Mesenchymal stem cell (in vitro differentiated cells and primary cell): ENCODE data around the gene RPTOR.

Experiments
- DNase-seq: peaks from one replicate; pipeline ENCODE4 v3.0.0-alpha.2; 2013
- H2AFZ ChIP-seq: one replicate; pipeline ENCODE4 v1.6.1; 2013; ENCODE audit warnings: low read depth, mild to moderate bottlenecking, control low read depth, inconsistent platforms, low read length, moderate library complexity
- H2AK5ac ChIP-seq: 2 replicates; pipeline ENCODE4 v1.6.1; 2013; ENCODE audit warnings: low read length, moderate library complexity, mild to moderate bottlenecking, inconsistent platforms; ENCODE audit not compliant: severe bottlenecking
- H2BK120ac ChIP-seq: one replicate; pipeline ENCODE4 v1.6.1; 2013; ENCODE audit warnings: low read depth, mild to moderate bottlenecking, inconsistent platforms, low read length, moderate library complexity
- H2BK12ac ChIP-seq, 2 experiments: one replicate each; pipeline ENCODE4 v1.6.1; 2013; ENCODE audit warnings: inconsistent platforms in 2 of 2, low read length in 2 of 2, mild to moderate bottlenecking in 2 of 2, moderate library complexity in 2 of 2, control low read depth in 1 of 2
- H2BK15ac ChIP-seq: one replicate; pipeline ENCODE4 v1.6.1; 2013; ENCODE audit warnings: mild to moderate bottlenecking, low read depth, inconsistent platforms; ENCODE audit not compliant: poor library complexity, severe bottlenecking
- H2BK5ac ChIP-seq: 2 replicates; pipeline ENCODE4 v1.6.1; 2013; ENCODE audit warnings: low read depth, mild to moderate bottlenecking, low read length, control low read depth, inconsistent platforms; ENCODE audit not compliant: poor library complexity, severe bottlenecking
- H3K14ac ChIP-seq, 2 experiments: one replicate each; pipeline ENCODE4 v1.6.1; 2013; ENCODE audit warnings: inconsistent platforms in 2 of 2, low read length in 2 of 2, control low read depth in 1 of 2, mild to moderate bottlenecking in 1 of 2, moderate library complexity in 1 of 2
- H3K18ac ChIP-seq, 2 experiments: one replicate each; pipeline ENCODE4 v1.6.1; 2013; ENCODE audit warnings: inconsistent platforms in 2 of 2, low read length in 2 of 2, control low read depth in 1 of 2, low read depth in 1 of 2, mild to moderate bottlenecking in 1 of 2
- H3K23ac ChIP-seq, 2 experiments: one replicate each; pipeline ENCODE4 v1.6.1; 2013; ENCODE audit warnings: inconsistent platforms in 2 of 2, low read length in 2 of 2, mild to moderate bottlenecking in 2 of 2, moderate library complexity in 2 of 2, control low read depth in 1 of 2
- H3K27ac ChIP-seq: 2 replicates; pipeline ENCODE4 v1.5.1; 2013; ENCODE audit warnings: mild to moderate bottlenecking, moderate library complexity, low read length, control low read depth, inconsistent platforms; ENCODE audit not compliant: poor library complexity, severe bottlenecking
- H3K27me3 ChIP-seq, 2 experiments: 2 replicates each; pipeline versions ENCODE4 v1.6.1 to v1.7.0; 2013; ENCODE audit warnings: low read length in 2 of 2, mild to moderate bottlenecking in 2 of 2, moderate library complexity in 2 of 2, control low read depth in 1 of 2, inconsistent platforms in 1 of 2; ENCODE audit not compliant: control insufficient read depth in 1 of 2, insufficient read depth in 1 of 2
- H3K36me3 ChIP-seq, 2 experiments: 2 replicates each; pipeline versions ENCODE4 v1.6.1 to v1.7.0; 2013; ENCODE audit warnings: low read length in 2 of 2, control low read depth in 1 of 2, inconsistent platforms in 1 of 2, low read depth in 1 of 2, mild to moderate bottlenecking in 1 of 2; ENCODE audit not compliant: insufficient read depth in 2 of 2, control insufficient read depth in 1 of 2
- H3K4ac ChIP-seq, 2 experiments: one replicate each; pipeline ENCODE4 v1.6.1; 2013; ENCODE audit warnings: inconsistent platforms in 2 of 2, low read length in 2 of 2, mild to moderate bottlenecking in 2 of 2, moderate library complexity in 2 of 2, control low read depth in 1 of 2, low read depth in 1 of 2
- H3K4me1 ChIP-seq: 2 replicates; pipeline ENCODE4 v1.6.1; 2013; ENCODE audit warnings: low read depth, low read length, control low read depth; ENCODE audit not compliant: control insufficient read depth, insufficient read depth
- H3K4me2 ChIP-seq: 2 replicates; pipeline ENCODE4 v1.6.1; 2013; ENCODE audit warnings: low read length, mild to moderate bottlenecking, inconsistent platforms; ENCODE audit not compliant: poor library complexity, severe bottlenecking
- H3K4me3 ChIP-seq, 2 experiments: 2 replicates each; pipeline versions ENCODE4 v1.5.1 to v1.7.0; 2013; ENCODE audit warnings: low read length in 2 of 2, mild to moderate bottlenecking in 2 of 2, control low read depth in 1 of 2, low read depth in 1 of 2; ENCODE audit not compliant: insufficient read depth in 1 of 2
- H3K79me1 ChIP-seq: replicated peaks from 2 replicates; pipeline ENCODE4 v1.6.1; 2013; ENCODE audit warnings: mild to moderate bottlenecking, control low read depth, low read length, inconsistent platforms; ENCODE audit not compliant: poor library complexity, severe bottlenecking
- H3K9ac ChIP-seq: 2 replicates; pipeline ENCODE4 v1.7.0; 2013; ENCODE audit warnings: mild to moderate bottlenecking, low read length, moderate library complexity
- H3K9me3 ChIP-seq: 2 replicates; pipeline ENCODE4 v1.7.0; 2013; ENCODE audit warnings: mild to moderate bottlenecking, low read length; ENCODE audit not compliant: control insufficient read depth
- H4K8ac ChIP-seq: one replicate; pipeline ENCODE4 v1.6.1; 2013; ENCODE audit warnings: inconsistent platforms, mild to moderate bottlenecking, low read length, moderate library complexity
- H4K91ac ChIP-seq: one replicate; pipeline ENCODE4 v1.6.1; 2013; ENCODE audit warnings: mild to moderate bottlenecking, low read length, inconsistent platforms
- WGBS: methylation state at CpG from one replicate; pipeline ENCODE4 v1.1.7; 2013; ENCODE audit warnings: mixed read lengths; 5-methylcytosine and 5-hydroxymethylcytosine counted together

Gene RPTOR

DNA sequence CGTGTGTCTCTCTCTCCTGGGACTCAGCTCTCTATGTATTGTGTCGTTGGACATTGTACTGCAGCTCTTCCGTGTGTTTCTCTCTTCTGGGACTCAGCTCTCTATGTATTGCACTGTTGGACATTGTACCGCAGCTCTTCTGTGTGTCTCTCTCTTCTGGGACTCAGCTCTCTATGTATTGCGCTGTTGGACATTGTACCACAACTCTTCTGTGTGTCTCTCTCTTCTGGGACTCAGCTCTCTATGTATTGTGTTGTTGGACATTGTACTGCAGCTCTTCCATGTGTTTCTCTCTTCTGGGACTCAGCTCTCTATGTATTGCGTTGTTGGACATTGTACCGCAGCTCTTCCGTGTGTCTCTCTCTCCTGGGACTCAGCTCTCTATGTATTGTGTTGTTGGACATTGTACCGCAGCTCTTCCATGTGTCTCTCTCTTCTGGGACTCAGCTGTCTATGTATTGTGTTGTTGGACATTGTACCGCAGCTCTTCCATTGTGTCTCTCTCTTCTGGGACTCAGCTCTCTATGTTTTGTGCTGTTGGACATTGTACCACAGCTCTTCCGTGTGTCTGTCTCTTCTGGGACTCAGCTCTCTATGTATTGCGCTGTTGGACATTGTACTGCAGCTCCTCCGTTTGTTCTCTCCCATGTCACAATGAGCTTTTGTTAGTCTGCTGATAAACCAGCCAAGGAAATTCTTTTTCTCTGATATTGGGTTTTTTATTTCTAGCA, 84.8 kb downstream of the RPTOR start:
- Histone ChIP-seq H2AK5ac (no peak overlapping the region), H3K18ac (no peak overlapping the region), H3K4me2 (no peak overlapping the region), H3K27ac (no peak overlapping the region), H3K4ac (no peak overlapping the region), H4K91ac (no peak overlapping the region), H3K4me3 (no peak overlapping the region), H4K8ac (no peak overlapping the region), H3K14ac (no peak overlapping the region), H3K9ac (no peak overlapping the region), H3K79me1 (peaks cover 27% of the 10 kb centered on the region), H2AFZ (no peak overlapping the region), H3K36me3 (peaks cover 7 to 20% of the 10 kb centered on the region in 2 experiments), H3K27me3 (no peaks in the 10 kb centered on the region), H3K4me1 (peaks cover 11% of the 10 kb centered on the region), H3K23ac (no peak overlapping the region), H3K9me3 (no peaks in the 10 kb centered on the region), H2BK15ac (no peak overlapping the region), H2BK12ac (no peak overlapping the region), H2BK5ac (no peak overlapping the region), H2BK120ac (no peak overlapping the region)
- 97% methylated on average over 12 of the region's 13 CpGs for WGBS
- no peak for DNase-seq

DNA sequence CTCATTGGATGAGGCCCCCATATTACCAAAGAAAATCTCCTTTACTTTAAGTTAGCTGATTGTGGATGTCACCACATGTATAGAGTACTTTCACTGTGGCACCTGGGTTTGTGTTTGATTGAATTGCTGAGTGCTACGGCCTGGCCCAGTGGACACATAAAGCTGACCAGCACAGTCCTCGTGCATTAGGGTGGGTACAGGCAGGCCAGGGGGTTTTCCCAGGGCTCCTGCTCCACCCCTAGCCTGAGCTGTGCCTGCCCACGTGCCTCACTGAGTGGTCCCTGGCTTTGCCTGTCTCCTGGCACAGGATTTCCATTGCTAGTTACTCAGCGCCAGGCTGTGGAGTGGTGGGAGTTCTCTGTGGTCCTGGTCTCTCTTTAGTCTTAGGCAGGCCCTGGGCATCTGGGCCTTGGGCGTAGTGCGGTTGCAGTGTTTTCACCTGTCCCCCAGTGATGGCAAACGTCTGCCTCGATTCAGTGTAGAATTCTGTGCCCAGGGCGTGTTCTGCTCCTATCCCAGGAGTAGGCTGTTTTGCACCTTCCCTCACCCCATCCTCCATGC, 86.0 kb downstream of the RPTOR start:
- WGBS, result 89% methylated on average over 9 of the region's 9 CpGs
- Histone ChIP-seq H3K4me3 (no peak overlapping the region), H3K4ac (no peak overlapping the region), H4K8ac (no peak overlapping the region), H2BK15ac (no peak overlapping the region), H3K4me2 (no peak overlapping the region), H2BK12ac (no peak overlapping the region), H3K14ac (no peak overlapping the region), H2AFZ (no peak overlapping the region), H4K91ac (no peak overlapping the region), H3K79me1 (peaks cover 29% of the 10 kb centered on the region), H3K9me3 (no peaks in the 10 kb centered on the region), H3K27ac (no peak overlapping the region), H3K23ac (no peak overlapping the region), H2BK5ac (no peak overlapping the region), H3K36me3 (peaks cover 7 to 20% of the 10 kb centered on the region in 2 experiments), H3K27me3 (no peaks in the 10 kb centered on the region), H3K4me1 (peaks cover 13% of the 10 kb centered on the region), H3K9ac (no peak overlapping the region), H3K18ac (no peak overlapping the region), H2AK5ac (no peak overlapping the region), H2BK120ac (no peak overlapping the region)
- no peak for DNase-seq

DNA sequence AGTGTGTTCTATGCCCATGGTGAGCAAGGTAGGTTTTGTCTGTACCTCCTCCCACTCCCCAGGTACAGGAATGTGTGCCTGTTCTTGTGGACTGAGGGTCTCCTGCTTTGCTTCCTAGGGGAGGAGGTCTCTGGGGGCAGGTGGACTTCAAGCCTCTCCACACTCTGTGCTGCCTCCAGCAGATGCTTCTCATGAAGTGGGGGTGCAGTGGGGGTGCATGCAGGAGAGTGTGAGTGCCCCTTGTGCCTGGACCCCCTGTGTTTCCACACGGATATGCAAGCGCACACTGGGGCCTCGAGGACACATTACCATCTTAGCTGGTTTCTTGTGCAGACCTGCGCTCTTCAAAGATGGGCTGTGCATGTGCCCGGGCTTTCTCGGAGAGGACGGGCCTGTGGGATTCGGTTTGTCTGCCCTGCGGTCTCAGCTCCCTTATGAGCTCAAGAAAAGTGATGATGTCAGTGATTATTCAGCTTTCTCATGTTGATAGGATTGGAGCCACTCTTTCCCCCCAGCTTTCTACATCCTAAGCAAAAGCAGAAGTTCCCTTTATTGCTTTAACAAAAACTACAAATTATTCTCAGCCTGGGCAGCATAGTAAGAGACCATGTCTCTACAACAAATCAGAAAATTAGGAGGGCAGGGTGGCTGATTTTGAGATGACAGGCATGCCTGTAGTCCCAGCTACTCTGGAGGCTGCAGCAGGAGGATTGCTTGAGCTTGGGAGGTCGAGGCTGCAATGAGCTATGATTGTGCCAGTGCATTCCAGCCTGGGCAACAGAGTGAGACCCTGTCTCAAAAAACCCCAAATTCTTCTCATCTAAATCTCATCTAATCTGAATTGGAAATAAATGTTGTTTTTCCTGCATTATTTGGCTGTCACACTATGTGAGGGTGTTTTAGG, 86.8 kb downstream of the RPTOR start:
- WGBS, result 94% methylated on average over 9 of the region's 10 CpGs

DNA sequence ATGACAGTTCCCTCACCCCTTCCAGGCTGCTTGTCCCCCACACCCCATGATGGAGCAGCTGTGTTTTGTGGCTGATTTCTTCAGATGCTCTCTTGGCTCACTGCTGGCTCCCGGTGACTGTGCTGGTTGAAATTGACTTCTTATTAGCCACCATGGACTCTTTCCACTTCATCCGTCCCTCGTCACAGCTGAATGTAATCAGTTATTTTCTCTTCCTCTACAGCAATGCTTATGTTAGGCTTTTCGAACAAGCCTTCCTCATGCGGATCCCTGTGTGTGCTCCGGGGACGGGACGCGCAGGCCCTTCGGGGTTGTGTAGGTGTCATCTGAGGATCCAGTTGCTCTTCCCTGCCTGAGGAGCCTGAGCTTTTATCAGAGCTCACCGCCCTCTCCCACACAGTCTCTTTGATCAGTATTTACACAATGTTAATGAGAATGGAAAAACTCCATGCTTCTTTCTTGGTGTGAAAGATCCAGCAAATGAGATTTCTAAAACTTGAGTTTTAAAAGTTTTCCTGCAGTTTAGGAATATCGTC, 87.5 kb downstream of the RPTOR start:
- Histone ChIP-seq H2BK15ac (no peak overlapping the region), H2BK5ac (no peak overlapping the region), H4K8ac (no peak overlapping the region), H3K36me3 (peaks cover 0 to 20% of the 10 kb centered on the region in 2 experiments), H3K27me3 (no peaks in the 10 kb centered on the region), H3K23ac (no peak overlapping the region), H3K4me2 (no peak overlapping the region), H3K9me3 (no peaks in the 10 kb centered on the region), H3K14ac (no peak overlapping the region), H2BK120ac (no peak overlapping the region), H3K18ac (no peak overlapping the region), H3K4ac (no peak overlapping the region), H3K4me3 (peak overlapping the region in 1 of 2 experiments; percentile 36), H2BK12ac (no peak overlapping the region), H3K27ac (no peak overlapping the region), H3K9ac (peak overlapping the region; percentile 72), H3K79me1 (peaks cover 39% of the 10 kb centered on the region), H2AFZ (no peak overlapping the region), H4K91ac (no peak overlapping the region), H3K4me1 (peaks cover 17% of the 10 kb centered on the region), H2AK5ac (no peak overlapping the region)
- WGBS, result 77% methylated on average over 10 of the region's 12 CpGs
- DNase-seq, result no peak

More for the DNA sequence above, 86.8 kb downstream of the RPTOR start:
- Histone ChIP-seq H3K27me3 (no peaks in the 10 kb centered on the region), H3K4ac (no peak overlapping the region), H2AFZ (no peak overlapping the region), H3K4me3 (no peak overlapping the region), H3K9ac (peak overlapping the region; percentile 72), H3K4me2 (no peak overlapping the region), H3K79me1 (peaks cover 33% of the 10 kb centered on the region), H3K27ac (no peak overlapping the region), H3K36me3 (peaks cover 4 to 19% of the 10 kb centered on the region in 2 experiments), H3K23ac (no peak overlapping the region), H3K4me1 (peaks cover 13% of the 10 kb centered on the region), H3K14ac (no peak overlapping the region), H2AK5ac (no peak overlapping the region), H4K91ac (no peak overlapping the region), H3K18ac (no peak overlapping the region), H2BK120ac (no peak overlapping the region), H2BK15ac (no peak overlapping the region), H2BK5ac (no peak overlapping the region), H4K8ac (no peak overlapping the region), H3K9me3 (no peaks in the 10 kb centered on the region), H2BK12ac (no peak overlapping the region)
- no peak for DNase-seq
